H1 (cell line): ENCODE results near the gene MAP3K1. TPM values are rescaled to one million over a fixed set of nuclear protein-coding genes. Genes with fewer than 3 reads are reported as not detected.

Source experiments
- ATF2 ChIP-seq: IDR thresholded peaks from 2 replicates; pipeline ENCODE4 v1.6.1; 2012; ENCODE audit warnings: low read length, inconsistent platforms
- CHD1 ChIP-seq: IDR thresholded peaks from 2 replicates; pipeline ENCODE4 v1.6.1; 2012; ENCODE audit warnings: low read depth, low read length, improper control_type of control experiment
- CREB1 ChIP-seq: IDR thresholded peaks from 2 replicates; pipeline ENCODE4 v1.6.1; 2012; ENCODE audit warnings: inconsistent platforms
- HDAC2 ChIP-seq, 2 experiments: fragments of 300-600 bp in 1 of 2; sonication (generic) in 1 of 2; IDR thresholded peaks; 2 replicates each; pipeline ENCODE4 v1.6.1; 2011 to 2012; ENCODE audit warnings: low read depth in 2 of 2, low read length in 2 of 2, mild to moderate bottlenecking in 2 of 2, moderate library complexity in 2 of 2, borderline replicate concordance in 1 of 2, inconsistent platforms in 1 of 2
- NRF1 ChIP-seq: IDR thresholded peaks from 2 replicates; pipeline ENCODE4 v1.6.1; 2011; ENCODE audit warnings: mild to moderate bottlenecking, low read depth, low read length, improper control_type of control experiment
- POLR2AphosphoS5 ChIP-seq: IDR thresholded peaks from 2 replicates; pipeline ENCODE4 v1.6.1; 2011; ENCODE audit warnings: low read depth, low read length
- RXRA ChIP-seq: IDR thresholded peaks from 2 replicates; pipeline ENCODE4 v1.6.1; 2011; ENCODE audit warnings: low read depth, mild to moderate bottlenecking, low read length, moderate library complexity; ENCODE audit not compliant: insufficient read depth
- SIN3A ChIP-seq, 2 experiments: IDR thresholded peaks in 1 of 2; conservative IDR thresholded peaks in 1 of 2; 2 replicates each; pipeline ENCODE4 v1.6.1; 2011 to 2012; ENCODE audit warnings: low read length in 2 of 2, improper control_type of control experiment in 1 of 2, low read depth in 1 of 2, mild to moderate bottlenecking in 1 of 2
- TAF1 ChIP-seq: IDR thresholded peaks from 2 replicates; pipeline ENCODE4 v1.6.1; 2011; ENCODE audit warnings: mild to moderate bottlenecking, low read depth, low read length
- polyA plus RNA-seq, 7 experiments: library from polyadenylated mRNA; depleted of rRNA in 3 of 7; stranded (reverse) in 5 of 7; unstranded in 2 of 7; fragments of >200 nt in 5 of 7; fragments of 200-250 nt in 2 of 7; gene quantifications; 1 replicate in 5 of 7; 2 replicates in 1 of 7; 4 replicates in 1 of 7; pipeline versions ENCODE4 v1.2.1 to v1.2.3, GENCODE V29; 2011 to 2013; ENCODE audit warnings: missing spikeins in 2 of 7, mixed read lengths in 2 of 7
- total RNA-seq: library from RNA; stranded (reverse); fragmentation: NEBNext Ultra II Directional; extraction: Animal tissue kit (Norgen Biotek cat#: 25700); gene quantifications from 2 replicates; pipeline ENCODE4 v1.2.1, GENCODE V29; 2021

Gene MAP3K1
- total and polyA plus RNA-seq, 2 of the 8 experiments (the other 6 are each of a cell fraction or from before 2014, with no cell fraction given): 3.9 to 11.8 TPM

GRCh38 chr5:56910210-56910965 is 95.0 kb downstream of the MAP3K1 start (continued):
- TF ChIP-seq CREB1 (peak; percentile 82), ATF2 (peak; percentile 73; the same call in 1 of the 2 replicates), CHD1 (peak; percentile 62), NRF1 (0 out of 2 replicates have a peak, but pooled peaks have one; percentile 1), HDAC2 (IDR thresholded peaks at IDR 0.05; ENCODE audit: borderline replicate concordance in 1 of 2, low read depth in 2 of 2, low read length in 2 of 2) (0 out of 4 replicates have a peak, but pooled peaks of 1 of the 2 experiments have one; percentile 31), TAF1 (peak; percentile 56; the same call in 1 of the 2 replicates), SIN3A (conservative IDR thresholded peaks at IDR 0.05 in 1 of 2, IDR thresholded peaks at IDR 0.05 in 1 of 2; ENCODE audit: low read depth in 1 of 2, low read length in 2 of 2) (peak in 1 of 2 experiments; percentile 43; a peak in 1 of 4 replicates), POLR2AphosphoS5 (peak; percentile 64), RXRA (no peak)
- TF ChIP-seq, all 59 proteins: peak for 16
